Activated CD8-positive, alpha-beta memory T cell treated with anti-CD3 and anti-CD28 coated beads, Interleukin-2, amount 50 U/mL, for 1 hour (primary cell): ENCODE measurements around the gene EEFSEC.

Experiments used
- DNase-seq: peaks from one replicate; pipeline ENCODE4 v3.0.0-alpha.2; 2020; ENCODE audit errors: extremely low read depth

EEFSEC gene

GRCh38 chr3:128411574-128412064 lies 258.3 kb downstream of the EEFSEC start:
- no peak for DNase-seq

GRCh38 chr3:128412180-128413002 lies 259.1 kb downstream of the EEFSEC start:
- DNase-seq: no peak

- DNase-seq: no peak
Measured at GRCh38 chr3:128413003-128413370, 259.7 kb downstream of the EEFSEC start.

GRCh38 chr3:128413413-128414205 lies 260.3 kb downstream of the EEFSEC start:
- DNase-seq: no peak

GRCh38 chr3:128415200-128415772 lies 262.0 kb downstream of the EEFSEC start:
- no peak for DNase-seq

GRCh38 chr3:128415773-128416577 lies 262.7 kb downstream of the EEFSEC start:
- DNase-seq: no peak

- no peak for DNase-seq
Measured at GRCh38 chr3:128416578-128417211, 263.4 kb downstream of the EEFSEC start.

- DNase-seq: no peak
Measured at GRCh38 chr3:128418900-128419299, 265.6 kb downstream of the EEFSEC start.

- DNase-seq: no peak
Measured at GRCh38 chr3:128419311-128419710, 266.0 kb downstream of the EEFSEC start.

GRCh38 chr3:128420289-128420688 lies 267.0 kb downstream of the EEFSEC start:
- DNase-seq: no peak

- no peak for DNase-seq
Measured at GRCh38 chr3:128420720-128421438, 267.6 kb downstream of the EEFSEC start.

- DNase-seq: no peak
Measured at GRCh38 chr3:128421439-128421836, 268.2 kb downstream of the EEFSEC start.

GRCh38 chr3:128421966-128422365 lies 268.7 kb downstream of the EEFSEC start:
- no peak for DNase-seq

GRCh38 chr3:128422762-128423524 lies 269.7 kb downstream of the EEFSEC start:
- no peak for DNase-seq

- DNase-seq: no peak
Measured at GRCh38 chr3:128423525-128424147, 270.4 kb downstream of the EEFSEC start.

GRCh38 chr3:128424508-128425069 lies 271.3 kb downstream of the EEFSEC start:
- no peak for DNase-seq

GRCh38 chr3:128425142-128425845 lies 272.0 kb downstream of the EEFSEC start:
- DNase-seq: no peak

GRCh38 chr3:128425846-128426127 lies 272.5 kb downstream of the EEFSEC start:
- no peak for DNase-seq
